Hair follicular keratinocyte (primary cell): ENCODE measurements around the gene PBXIP1. TPM values are rescaled to one million over a fixed set of nuclear protein-coding genes. Genes with fewer than 3 reads are reported as not detected.

Experiments used
- total RNA-seq: library from RNA; depleted of rRNA; stranded (reverse); fragments of >200 nt; gene quantifications from 2 replicates; pipeline ENCODE4 v1.2.3, GENCODE V29; 2015

The PBXIP1 gene, protein sequence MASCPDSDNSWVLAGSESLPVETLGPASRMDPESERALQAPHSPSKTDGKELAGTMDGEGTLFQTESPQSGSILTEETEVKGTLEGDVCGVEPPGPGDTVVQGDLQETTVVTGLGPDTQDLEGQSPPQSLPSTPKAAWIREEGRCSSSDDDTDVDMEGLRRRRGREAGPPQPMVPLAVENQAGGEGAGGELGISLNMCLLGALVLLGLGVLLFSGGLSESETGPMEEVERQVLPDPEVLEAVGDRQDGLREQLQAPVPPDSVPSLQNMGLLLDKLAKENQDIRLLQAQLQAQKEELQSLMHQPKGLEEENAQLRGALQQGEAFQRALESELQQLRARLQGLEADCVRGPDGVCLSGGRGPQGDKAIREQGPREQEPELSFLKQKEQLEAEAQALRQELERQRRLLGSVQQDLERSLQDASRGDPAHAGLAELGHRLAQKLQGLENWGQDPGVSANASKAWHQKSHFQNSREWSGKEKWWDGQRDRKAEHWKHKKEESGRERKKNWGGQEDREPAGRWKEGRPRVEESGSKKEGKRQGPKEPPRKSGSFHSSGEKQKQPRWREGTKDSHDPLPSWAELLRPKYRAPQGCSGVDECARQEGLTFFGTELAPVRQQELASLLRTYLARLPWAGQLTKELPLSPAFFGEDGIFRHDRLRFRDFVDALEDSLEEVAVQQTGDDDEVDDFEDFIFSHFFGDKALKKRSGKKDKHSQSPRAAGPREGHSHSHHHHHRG
- total RNA-seq: 15.5 and 30.2 TPM in 2 replicates

DNA sequence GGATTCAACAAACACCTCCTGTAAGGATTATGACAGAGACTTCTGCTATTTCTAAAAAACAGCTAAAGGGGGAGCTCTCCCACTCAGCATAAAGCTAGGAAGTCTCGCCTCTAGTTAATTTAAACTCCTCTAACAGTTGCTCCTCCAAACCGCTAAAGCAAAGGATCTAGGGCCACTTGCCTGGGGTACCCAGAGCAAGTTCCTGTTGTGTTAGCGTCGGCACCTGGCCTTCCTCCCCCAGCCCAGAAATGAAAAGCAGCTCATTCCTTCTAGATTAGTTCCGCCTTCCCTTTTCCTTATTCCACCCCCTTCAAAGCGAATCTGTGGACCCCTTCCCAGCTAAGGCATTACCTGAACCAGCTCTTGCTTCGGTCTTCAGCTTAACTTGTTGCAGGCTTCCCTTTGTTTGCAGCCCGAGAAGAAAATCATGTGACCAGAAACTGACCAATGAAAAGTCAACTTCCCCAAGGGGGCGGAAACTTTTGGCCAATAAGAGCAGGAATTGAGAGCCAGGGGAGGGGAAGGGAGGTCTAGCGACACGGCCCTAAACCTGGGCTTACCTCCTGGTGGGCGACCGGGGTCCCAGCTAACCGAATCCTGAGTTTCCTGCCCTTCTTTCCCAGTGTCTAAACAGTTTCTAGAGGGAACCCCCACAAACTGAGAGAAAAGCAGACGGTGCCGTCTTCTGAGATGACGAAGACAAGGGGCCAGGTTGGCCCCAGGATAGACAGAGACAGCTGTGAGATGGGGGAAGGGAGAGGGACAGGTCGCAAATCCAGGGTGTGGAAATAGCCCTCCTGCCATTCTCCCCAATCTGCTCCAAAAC is at the start of gene PBXIP1:
TSS of gene PBXIP1 (minus strand) at position 382 of the 826 bp plus-strand sequence. CDS start 2,378 bp downstream, outside the sequence.

DNA sequence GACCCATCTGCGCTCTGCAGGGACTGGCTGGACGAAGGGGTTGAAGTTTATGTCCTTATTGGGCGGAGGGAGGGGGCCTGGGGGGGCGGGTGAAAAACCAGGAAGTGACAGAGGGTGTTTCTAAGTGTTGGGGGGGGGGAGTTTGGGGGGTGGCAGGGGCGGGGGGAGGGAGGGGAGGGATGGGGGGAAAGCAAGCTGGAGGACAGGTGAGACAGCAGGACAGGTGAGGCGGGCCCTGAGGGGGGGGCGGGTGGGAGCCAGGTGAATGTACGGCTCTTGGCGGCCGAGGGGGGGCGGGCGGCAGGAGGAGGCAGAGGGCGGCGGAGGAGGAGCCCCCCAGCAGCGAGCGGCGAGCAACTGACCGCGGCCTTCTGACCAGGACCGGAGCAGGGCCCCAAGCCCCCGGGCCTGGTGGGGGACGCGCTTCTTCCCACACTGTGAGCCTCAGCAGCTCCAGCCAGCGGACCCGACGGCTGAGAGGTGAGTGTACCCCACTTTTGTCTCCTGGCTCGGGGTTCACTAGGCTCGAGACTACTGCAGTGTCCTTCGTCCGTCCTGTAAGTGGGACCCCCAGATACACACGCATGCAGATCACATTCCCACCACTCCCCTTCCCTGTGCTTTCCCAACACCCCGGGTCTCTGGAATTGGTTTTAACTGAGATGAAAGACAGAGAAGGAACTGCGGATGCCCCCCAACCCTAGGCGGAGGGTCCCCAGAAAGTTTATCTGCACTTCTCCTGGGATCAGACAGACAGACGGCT is 46.7 kb upstream of the PBXIP1 start, which contains the start of gene ZBTB7B:
TSS of gene ZBTB7B (plus strand) at position 339 of the 763 bp plus-strand sequence. CDS start 11,859 bp downstream, outside the sequence.

DNA sequence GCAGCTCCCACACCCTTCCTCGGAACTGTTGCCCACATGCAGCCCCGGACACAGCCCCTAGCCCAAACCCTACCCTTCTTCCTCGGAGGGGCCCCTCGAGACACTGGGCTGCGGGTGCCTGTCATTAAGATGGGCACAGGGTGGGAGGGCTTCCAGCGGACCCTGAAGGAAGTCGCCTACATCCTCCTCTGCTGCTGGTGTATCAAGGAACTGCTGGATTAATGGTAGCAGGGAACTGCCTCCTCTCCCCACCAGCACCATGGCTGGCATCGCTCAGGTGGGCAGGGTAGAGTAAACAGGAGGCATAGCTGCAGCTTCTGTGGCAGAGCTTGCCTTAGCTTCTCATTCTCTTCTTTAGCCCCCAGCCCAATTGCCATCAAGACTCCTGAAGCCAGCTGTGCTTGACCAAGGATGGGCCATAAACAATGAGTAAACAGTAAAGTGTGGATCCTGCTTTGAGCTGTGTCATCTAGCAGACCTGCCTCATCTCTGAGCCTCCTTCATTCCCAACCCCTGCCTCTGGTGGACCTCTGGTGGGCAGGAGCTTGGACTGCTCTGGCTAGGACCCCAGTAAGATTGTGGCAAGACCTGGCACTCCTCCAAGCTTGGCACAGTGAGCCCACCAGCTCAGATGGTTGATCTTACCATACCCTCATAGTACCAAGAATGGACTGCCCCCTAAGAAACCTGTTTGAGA is 37.8 kb upstream of the PBXIP1 start, which contains the start of gene LENEP:
TSS of gene LENEP (plus strand) at position 15 of the 697 bp plus-strand sequence. CDS start at position 37, 22 bp downstream.

DNA sequence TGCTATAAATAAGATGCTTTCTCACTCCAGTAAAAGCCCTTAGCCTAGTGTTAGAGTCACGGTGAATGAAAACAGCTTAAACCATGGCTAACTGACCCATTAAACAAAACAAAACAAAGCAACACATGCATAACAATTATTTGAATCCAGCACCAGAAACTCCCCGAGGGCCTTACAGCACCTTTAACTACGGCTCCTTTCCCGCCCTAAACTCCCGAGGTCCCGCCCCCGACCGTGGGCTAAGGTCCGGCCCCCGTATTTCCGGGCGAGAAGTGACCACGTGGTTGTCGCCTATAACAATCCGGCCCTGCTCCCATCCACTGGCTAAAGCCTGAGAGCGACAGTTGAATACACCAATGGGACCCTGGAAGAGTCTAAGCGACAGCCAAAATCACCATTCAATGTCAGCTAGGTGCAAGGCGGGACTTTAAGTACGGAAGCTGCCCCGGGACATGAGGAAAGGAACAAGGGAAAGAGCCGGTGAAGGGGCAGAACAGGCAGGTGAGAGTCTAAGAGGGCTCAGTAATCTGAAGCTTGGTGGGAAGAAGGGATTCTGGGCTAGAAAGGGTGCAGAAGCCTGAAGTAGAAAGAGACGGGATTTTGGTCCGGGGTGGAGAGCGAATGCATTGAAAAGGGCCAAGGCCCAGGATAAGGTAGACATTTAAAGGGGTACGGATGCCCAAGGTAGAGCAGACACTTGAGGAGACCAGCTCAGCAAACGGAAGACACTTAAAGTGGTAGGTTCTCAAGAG is 27.2 kb upstream of the PBXIP1 start, which contains the start of gene FLAD1:
TSS of gene FLAD1 (plus strand) at position 448 of the 752 bp plus-strand sequence. CDS start 351 bp downstream, outside the sequence.

DNA sequence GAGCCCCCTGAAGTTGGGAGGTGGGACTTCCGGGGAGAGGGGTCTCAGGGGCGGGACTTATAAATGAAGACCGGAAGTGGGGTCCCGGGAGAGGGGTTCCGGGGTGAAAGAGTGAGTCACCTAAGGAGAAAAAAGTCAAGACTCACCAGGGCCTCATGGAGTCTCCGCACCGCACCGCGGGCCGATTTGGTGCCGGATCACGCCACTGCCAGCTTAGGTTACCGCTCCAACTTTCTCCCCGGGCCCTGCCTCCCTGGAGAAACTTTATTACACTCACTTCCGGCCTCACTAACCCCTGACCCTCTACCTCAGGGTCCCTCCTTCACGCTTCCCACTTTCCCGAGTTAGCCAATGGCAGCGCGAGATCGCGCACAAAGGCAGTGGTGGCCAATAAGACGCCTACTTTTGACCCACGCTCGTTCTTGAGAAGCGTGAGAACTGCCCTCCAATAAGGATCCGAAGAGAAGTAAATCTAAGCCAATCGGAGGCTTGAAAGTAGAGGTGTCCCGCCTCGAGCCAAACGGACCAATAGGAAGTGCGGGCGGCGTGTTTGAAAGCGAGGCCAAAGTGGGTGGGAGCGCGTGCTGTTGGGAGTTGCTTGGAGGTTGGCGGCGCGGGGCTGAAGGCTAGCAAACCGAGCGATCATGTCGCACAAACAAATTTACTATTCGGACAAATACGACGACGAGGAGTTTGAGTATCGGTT is 18.4 kb upstream of the PBXIP1 start, which contains the start of gene CKS1B:
TSS of gene CKS1B (plus strand) at position 580 of the 706 bp plus-strand sequence. CDS start at position 645, 65 bp downstream.

DNA sequence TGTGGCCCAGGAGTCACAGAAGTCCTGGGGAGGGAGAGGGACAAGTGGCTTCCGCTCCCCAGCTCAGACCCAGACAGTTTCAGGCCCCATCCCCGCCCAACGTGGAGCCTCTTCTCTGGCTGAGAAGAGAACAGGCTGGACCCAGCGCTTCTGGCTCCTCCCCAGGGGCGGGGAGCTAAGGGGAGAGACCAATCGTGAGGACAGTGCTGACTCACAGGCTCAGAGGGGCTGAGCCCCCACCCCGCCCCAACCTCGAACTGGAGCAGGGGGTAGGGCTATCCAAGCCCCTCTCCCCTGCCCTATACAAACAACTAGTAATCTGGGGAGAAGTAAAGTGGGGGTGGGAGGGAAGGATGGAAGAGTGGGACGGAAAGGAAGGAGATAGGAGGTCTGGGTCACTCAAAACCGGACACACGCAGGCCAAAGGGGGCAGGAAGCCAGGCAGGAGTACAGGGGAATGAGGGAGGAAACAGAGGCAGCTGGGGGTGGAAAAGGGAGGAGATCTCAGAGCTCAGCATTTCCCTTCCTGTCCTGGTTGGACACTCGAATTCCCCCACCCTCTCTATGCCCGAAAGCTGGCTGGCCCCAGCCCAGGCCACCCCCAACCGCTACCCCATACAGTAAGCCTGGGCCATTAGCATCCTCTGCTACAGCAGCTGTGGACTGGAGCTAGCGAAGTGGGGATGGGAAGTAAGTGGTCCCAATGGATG is 14.9 kb upstream of the PBXIP1 start, which contains the start of gene SHC1:
TSS of gene SHC1 (minus strand) at position 117 of the 710 bp plus-strand sequence. CDS start 221 bp downstream, outside the sequence.

DNA sequence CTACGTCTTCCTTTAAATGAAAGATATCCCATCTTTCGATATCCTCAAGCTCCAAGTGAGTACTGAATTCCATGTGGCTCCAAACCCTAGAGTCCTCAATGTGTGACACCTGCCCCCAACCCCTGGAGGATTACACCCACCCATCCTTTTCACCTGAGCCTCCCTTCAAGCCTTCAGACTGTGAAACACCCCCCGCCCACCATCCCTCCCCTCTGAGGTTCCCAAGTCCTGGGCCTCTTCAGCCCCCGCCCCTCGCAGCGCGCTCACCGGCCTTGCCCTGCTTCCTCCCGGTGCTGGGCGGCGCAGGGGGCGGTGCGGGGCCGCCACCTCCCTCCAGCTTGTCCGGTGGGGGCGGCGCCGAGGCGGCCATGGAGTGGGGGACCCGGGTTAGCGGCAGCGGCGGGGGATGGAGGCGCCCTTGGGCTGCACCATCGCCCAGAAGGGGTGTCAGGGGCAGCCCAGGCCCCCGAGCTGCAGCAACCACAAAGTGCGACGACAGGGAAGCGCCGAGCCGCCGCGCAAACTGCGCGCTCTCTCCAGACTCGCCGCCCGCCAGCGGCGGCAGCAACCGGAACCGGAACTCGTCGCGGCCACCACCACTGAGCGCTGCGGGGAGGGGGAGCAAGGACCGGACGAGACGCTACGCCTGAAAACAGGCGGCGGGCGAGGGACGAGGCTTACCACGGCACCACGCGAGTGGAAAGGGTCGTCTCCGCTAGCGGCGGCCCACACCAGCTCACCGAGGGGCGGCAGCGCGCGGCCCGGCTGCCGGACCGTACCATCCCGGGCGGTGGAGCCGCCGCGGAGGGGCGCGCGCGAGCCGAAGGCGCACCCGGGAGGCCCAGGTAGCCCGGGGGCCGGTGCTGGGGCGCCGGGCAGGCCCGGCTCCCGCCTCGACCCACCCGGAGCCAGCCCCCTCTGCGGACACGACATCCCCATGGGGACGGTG is 5.6 kb upstream of the PBXIP1 start, which contains the start of gene PYGO2:
TSS of gene PYGO2 (minus strand) at position 576 of the 949 bp plus-strand sequence. CDS start at position 370, 206 bp downstream.

DNA sequence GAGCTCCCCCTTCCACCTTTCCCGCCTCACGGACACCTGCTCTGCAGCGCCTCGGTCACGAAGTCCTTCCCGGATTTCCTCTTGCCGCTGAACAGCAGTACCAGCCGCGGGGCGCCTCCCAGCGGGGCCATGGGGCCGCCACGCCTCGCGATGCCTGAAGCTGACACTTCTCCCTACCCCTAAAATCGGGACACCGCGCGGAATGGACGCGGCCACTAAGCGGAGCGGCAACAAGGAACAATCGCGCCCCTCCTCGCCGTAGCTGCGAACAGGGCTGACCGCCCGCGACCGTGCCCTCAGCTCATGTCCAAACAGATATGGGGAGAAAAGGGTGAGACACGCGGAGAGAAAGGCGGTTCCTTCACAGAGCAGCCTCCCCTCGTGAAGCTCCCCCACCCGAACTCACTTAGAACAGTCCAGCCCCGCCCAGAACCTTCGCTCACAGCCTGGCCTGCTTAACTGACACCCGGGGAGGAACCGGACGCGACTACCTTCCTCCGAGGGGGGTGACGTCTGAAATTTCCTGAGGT is 19.3 kb downstream of the PBXIP1 start, which contains the start of gene PMVK:
TSS of gene PMVK (minus strand) at position 165 of the 530 bp plus-strand sequence. CDS start at position 131, 34 bp downstream.

Other genes starting within 250 kb of the PBXIP1 start
- not detected in 2 replicates for gene KCNN3, start 85.8 kb downstream of the PBXIP1 start, total RNA-seq
- gene PMVK, start 19.4 kb downstream of the PBXIP1 start, total RNA-seq: 11.7 and 13.8 TPM in 2 replicates
- 16.6 and 19.7 TPM in 2 replicates for gene PYGO2, start 5.7 kb upstream of the PBXIP1 start, total RNA-seq
- gene SHC1, start 14.6 kb upstream of the PBXIP1 start, total RNA-seq: 263 and 414 TPM in 2 replicates
- 140 and 300 TPM in 2 replicates for gene CKS1B, start 18.6 kb upstream of the PBXIP1 start, total RNA-seq
- gene FLAD1, start 27.2 kb upstream of the PBXIP1 start, total RNA-seq: 45.4 and 46.1 TPM in 2 replicates
- gene LENEP, start 37.5 kb upstream of the PBXIP1 start, total RNA-seq: not detected in 2 replicates
- 32.5 and 43.8 TPM in 2 replicates for gene ZBTB7B, start 46.7 kb upstream of the PBXIP1 start, total RNA-seq
- not detected in 2 replicates for gene DCST2, start 77.7 kb upstream of the PBXIP1 start, total RNA-seq
- not detected in 2 replicates for gene DCST1, start 77.7 kb upstream of the PBXIP1 start, total RNA-seq
- gene ADAM15, start 95.2 kb upstream of the PBXIP1 start, total RNA-seq: 207 and 264 TPM in 2 replicates
- gene EFNA4, start 107.6 kb upstream of the PBXIP1 start, total RNA-seq: 10.7 and 14.4 TPM in 2 replicates
- 2.9 and 3.2 TPM in 2 replicates for gene EFNA3, start 122.7 kb upstream of the PBXIP1 start, total RNA-seq
- 22.1 and 25.9 TPM in 2 replicates for gene EFNA1, start 171.8 kb upstream of the PBXIP1 start, total RNA-seq
- 57.0 and 57.2 TPM in 2 replicates for gene SLC50A1, start 179.8 kb upstream of the PBXIP1 start, total RNA-seq
- 35.5 and 59.5 TPM in 2 replicates for gene DPM3, start 184.4 kb upstream of the PBXIP1 start, total RNA-seq
- gene KRTCAP2, start 217.2 kb upstream of the PBXIP1 start, total RNA-seq: 118 and 192 TPM in 2 replicates
- gene TRIM46, start 217.8 kb upstream of the PBXIP1 start, total RNA-seq: 3.0 and 3.2 TPM in 2 replicates